ENCODE results near the gene STK24.

Gene STK24

GRCh38 chr13:98512774-98513665, 63.9 kb downstream of the STK24 start:
- H3K4me1 ChIP-seq (ENCODE audit: control insufficient read depth, low read depth, low read length) = peaks cover 14% of the 10 kb centered on the region
- H3K27me3 ChIP-seq (ENCODE audit: control insufficient read depth, insufficient read depth, low read length) = no peaks in the 10 kb centered on the region
- no peaks in the 10 kb centered on the region for H3K9me3 ChIP-seq (ENCODE audit: control insufficient read depth, low read depth, low read length)
- no peak overlapping the region for H3K4me3 ChIP-seq (ENCODE audit: low read length)
- H3K36me3 ChIP-seq (ENCODE audit: control insufficient read depth, low read depth, low read length) = peaks cover 20% of the 10 kb centered on the region
- no peak overlapping the region for H3K27ac ChIP-seq (ENCODE audit: low read length)
- no peak overlapping the region for H3K9ac ChIP-seq (ENCODE audit: low read length)

- H3K9ac ChIP-seq (ENCODE audit: low read length) = no peak overlapping the region
- H3K27ac ChIP-seq (ENCODE audit: low read length) = no peak overlapping the region
- H3K4me3 ChIP-seq (ENCODE audit: low read length) = no peak overlapping the region
- no peaks in the 10 kb centered on the region for H3K9me3 ChIP-seq (ENCODE audit: control insufficient read depth, low read depth, low read length)
- no peaks in the 10 kb centered on the region for H3K27me3 ChIP-seq (ENCODE audit: control insufficient read depth, insufficient read depth, low read length)
- H3K4me1 ChIP-seq (ENCODE audit: control insufficient read depth, low read depth, low read length) = peaks cover 24% of the 10 kb centered on the region
- peaks cover 8% of the 10 kb centered on the region for H3K36me3 ChIP-seq (ENCODE audit: control insufficient read depth, low read depth, low read length)
Measured at GRCh38 chr13:98511435-98511834, 65.5 kb downstream of the STK24 start.

GRCh38 chr13:98510156-98510509, 66.8 kb downstream of the STK24 start:
- peaks cover 6% of the 10 kb centered on the region for H3K36me3 ChIP-seq (ENCODE audit: control insufficient read depth, low read depth, low read length)
- no peak overlapping the region for H3K27ac ChIP-seq (ENCODE audit: low read length)
- H3K4me1 ChIP-seq (ENCODE audit: control insufficient read depth, low read depth, low read length) = peaks cover 22% of the 10 kb centered on the region
- H3K9me3 ChIP-seq (ENCODE audit: control insufficient read depth, low read depth, low read length) = no peaks in the 10 kb centered on the region
- H3K4me3 ChIP-seq (ENCODE audit: low read length) = no peak overlapping the region
- H3K9ac ChIP-seq (ENCODE audit: low read length) = no peak overlapping the region
- no peaks in the 10 kb centered on the region for H3K27me3 ChIP-seq (ENCODE audit: control insufficient read depth, insufficient read depth, low read length)

- H3K27me3 ChIP-seq (ENCODE audit: control insufficient read depth, insufficient read depth, low read length) = no peaks in the 10 kb centered on the region
- H3K4me1 ChIP-seq (ENCODE audit: control insufficient read depth, low read depth, low read length) = peaks cover 22% of the 10 kb centered on the region
- no peaks in the 10 kb centered on the region for H3K9me3 ChIP-seq (ENCODE audit: control insufficient read depth, low read depth, low read length)
- peaks cover 6% of the 10 kb centered on the region for H3K36me3 ChIP-seq (ENCODE audit: control insufficient read depth, low read depth, low read length)
- H3K4me3 ChIP-seq (ENCODE audit: low read length) = no peak overlapping the region
- no peak overlapping the region for H3K27ac ChIP-seq (ENCODE audit: low read length)
- H3K9ac ChIP-seq (ENCODE audit: low read length) = no peak overlapping the region
Measured at GRCh38 chr13:98509271-98510155, 67.4 kb downstream of the STK24 start.

- H3K36me3 ChIP-seq (ENCODE audit: control insufficient read depth, low read depth, low read length) = peaks cover 2% of the 10 kb centered on the region
- H3K9me3 ChIP-seq (ENCODE audit: control insufficient read depth, low read depth, low read length) = no peaks in the 10 kb centered on the region
- no peak overlapping the region for H3K27ac ChIP-seq (ENCODE audit: low read length)
- H3K9ac ChIP-seq (ENCODE audit: low read length) = no peak overlapping the region
- no peak overlapping the region for H3K4me3 ChIP-seq (ENCODE audit: low read length)
- no peaks in the 10 kb centered on the region for H3K27me3 ChIP-seq (ENCODE audit: control insufficient read depth, insufficient read depth, low read length)
- peaks cover 22% of the 10 kb centered on the region for H3K4me1 ChIP-seq (ENCODE audit: control insufficient read depth, low read depth, low read length)
Measured at GRCh38 chr13:98508685-98509084, 68.2 kb downstream of the STK24 start.

- Histone ChIP-seq H3K9me3 (ENCODE audit: control insufficient read depth, low read depth, low read length) (no peaks in the 10 kb centered on the region), H3K27me3 (ENCODE audit: control insufficient read depth, insufficient read depth, low read length) (no peaks in the 10 kb centered on the region), H3K9ac (ENCODE audit: low read length) (no peak overlapping the region), H3K36me3 (ENCODE audit: control insufficient read depth, low read depth, low read length) (no peaks in the 10 kb centered on the region), H3K27ac (ENCODE audit: low read length) (no peak overlapping the region), H3K4me3 (ENCODE audit: low read length) (no peak overlapping the region), H3K4me1 (ENCODE audit: control insufficient read depth, low read depth, low read length) (peaks cover 22% of the 10 kb centered on the region)
Measured at GRCh38 chr13:98508280-98508679, 68.6 kb downstream of the STK24 start.

- no peak overlapping the region for H3K9ac ChIP-seq (ENCODE audit: low read length)
- no peaks in the 10 kb centered on the region for H3K36me3 ChIP-seq (ENCODE audit: control insufficient read depth, low read depth, low read length)
- peaks cover 22% of the 10 kb centered on the region for H3K4me1 ChIP-seq (ENCODE audit: control insufficient read depth, low read depth, low read length)
- no peaks in the 10 kb centered on the region for H3K9me3 ChIP-seq (ENCODE audit: control insufficient read depth, low read depth, low read length)
- no peaks in the 10 kb centered on the region for H3K27me3 ChIP-seq (ENCODE audit: control insufficient read depth, insufficient read depth, low read length)
- H3K4me3 ChIP-seq (ENCODE audit: low read length) = no peak overlapping the region
- no peak overlapping the region for H3K27ac ChIP-seq (ENCODE audit: low read length)
Measured at GRCh38 chr13:98507282-98507797, 69.6 kb downstream of the STK24 start.

- Histone ChIP-seq H3K36me3 (ENCODE audit: control insufficient read depth, low read depth, low read length) (no peaks in the 10 kb centered on the region), H3K27ac (ENCODE audit: low read length) (no peak overlapping the region), H3K4me1 (ENCODE audit: control insufficient read depth, low read depth, low read length) (peaks cover 22% of the 10 kb centered on the region), H3K27me3 (ENCODE audit: control insufficient read depth, insufficient read depth, low read length) (no peaks in the 10 kb centered on the region), H3K9me3 (ENCODE audit: control insufficient read depth, low read depth, low read length) (no peaks in the 10 kb centered on the region), H3K9ac (ENCODE audit: low read length) (no peak overlapping the region), H3K4me3 (ENCODE audit: low read length) (no peak overlapping the region)
Measured at GRCh38 chr13:98506728-98507230, 70.1 kb downstream of the STK24 start.

GRCh38 chr13:98506322-98506721, 70.6 kb downstream of the STK24 start:
- no peaks in the 10 kb centered on the region for H3K36me3 ChIP-seq (ENCODE audit: control insufficient read depth, low read depth, low read length)
- H3K27ac ChIP-seq (ENCODE audit: low read length) = no peak overlapping the region
- H3K9ac ChIP-seq (ENCODE audit: low read length) = no peak overlapping the region
- no peaks in the 10 kb centered on the region for H3K9me3 ChIP-seq (ENCODE audit: control insufficient read depth, low read depth, low read length)
- H3K27me3 ChIP-seq (ENCODE audit: control insufficient read depth, insufficient read depth, low read length) = no peaks in the 10 kb centered on the region
- no peak overlapping the region for H3K4me3 ChIP-seq (ENCODE audit: low read length)
- H3K4me1 ChIP-seq (ENCODE audit: control insufficient read depth, low read depth, low read length) = peaks cover 22% of the 10 kb centered on the region

- no peaks in the 10 kb centered on the region for H3K9me3 ChIP-seq (ENCODE audit: control insufficient read depth, low read depth, low read length)
- no peak overlapping the region for H3K4me3 ChIP-seq (ENCODE audit: low read length)
- H3K27ac ChIP-seq (ENCODE audit: low read length) = no peak overlapping the region
- H3K4me1 ChIP-seq (ENCODE audit: control insufficient read depth, low read depth, low read length) = peaks cover 22% of the 10 kb centered on the region
- H3K36me3 ChIP-seq (ENCODE audit: control insufficient read depth, low read depth, low read length) = no peaks in the 10 kb centered on the region
- H3K9ac ChIP-seq (ENCODE audit: low read length) = no peak overlapping the region
- H3K27me3 ChIP-seq (ENCODE audit: control insufficient read depth, insufficient read depth, low read length) = no peaks in the 10 kb centered on the region
Measured at GRCh38 chr13:98505217-98505616, 71.7 kb downstream of the STK24 start.

- H3K27ac ChIP-seq (ENCODE audit: low read length) = no peak overlapping the region
Measured at GRCh38 chr13:98504371-98504963, 72.4 kb downstream of the STK24 start.

More at GRCh38 chr13:98504371-98504963, 72.4 kb downstream of the STK24 start:
- Histone ChIP-seq H3K4me1 (ENCODE audit: control insufficient read depth, low read depth, low read length) (peaks cover 22% of the 10 kb centered on the region), H3K27me3 (ENCODE audit: control insufficient read depth, insufficient read depth, low read length) (no peaks in the 10 kb centered on the region), H3K36me3 (ENCODE audit: control insufficient read depth, low read depth, low read length) (no peaks in the 10 kb centered on the region), H3K9ac (ENCODE audit: low read length) (no peak overlapping the region), H3K4me3 (ENCODE audit: low read length) (no peak overlapping the region), H3K9me3 (ENCODE audit: control insufficient read depth, low read depth, low read length) (no peaks in the 10 kb centered on the region)

Data from iPS-18a (cell line).